Dermis microvascular lymphatic vessel endothelial cell (primary cell): ENCODE measurements around the gene TOR2A. TPM values are rescaled to one million over a fixed set of nuclear protein-coding genes. Genes with fewer than 3 reads are reported as not detected.
"Not testable (repeated sequence)": the region's sequence is repeated elsewhere in the genome, so short reads cannot be mapped to it uniquely, and the experiment has no call there.

Experiments used
- DNase-seq, 2 donors: peaks; one replicate each; pipeline versions ENCODE4 v3.0.0 to v3.0.0-alpha.2; 2010; ENCODE audit warnings: low read depth in 2 of 2
- total RNA-seq: library from RNA; depleted of rRNA; stranded (reverse); fragments of >200 nt; gene quantifications from 2 replicates; pipeline ENCODE4 v1.2.1, GENCODE V29; 2014

TOR2A gene
- total RNA-seq, 1 donor from 2014 or later = 5.3 TPM

- DNase-seq = no peak
These were observed 34.0 kb upstream of the TOR2A start for GRCh38 chr9:127769101-127769500.

- peak in 1 of 2 donors; percentile 56 for DNase-seq
These were observed 33.6 kb upstream of the TOR2A start for GRCh38 chr9:127768698-127769097.

- peak; percentile 70 to 92 for DNase-seq
These were observed 32.8 kb upstream of the TOR2A start for GRCh38 chr9:127767909-127768331.

GRCh38 chr9:127767410-127767809 lies 32.3 kb upstream of the TOR2A start:
- peak in 1 of 2 donors; percentile 42 for DNase-seq

GRCh38 chr9:127765418-127765817 lies 30.3 kb upstream of the TOR2A start:
- no peak for DNase-seq

GRCh38 chr9:127763918-127764384 lies 28.9 kb upstream of the TOR2A start:
- DNase-seq = peak; percentile 77 to 89

- peak in 1 of 2 donors; percentile 71 for DNase-seq
These were observed 27.1 kb upstream of the TOR2A start for GRCh38 chr9:127762111-127762676.

GRCh38 chr9:127761491-127761956 lies 26.4 kb upstream of the TOR2A start:
- no peak for DNase-seq

- no peak for DNase-seq
These were observed 26.0 kb upstream of the TOR2A start for GRCh38 chr9:127761061-127761460.

- no peak for DNase-seq
These were observed 23.7 kb upstream of the TOR2A start for GRCh38 chr9:127758843-127759242.

- DNase-seq = not testable (repeated sequence)
These were observed 21.7 kb upstream of the TOR2A start for GRCh38 chr9:127756776-127757175.

GRCh38 chr9:127756233-127756632 lies 21.1 kb upstream of the TOR2A start:
- no peak for DNase-seq

GRCh38 chr9:127755061-127756060 lies 20.3 kb upstream of the TOR2A start:
- DNase-seq = peak in 1 of 2 donors; percentile 39

GRCh38 chr9:127754099-127755060 lies 19.3 kb upstream of the TOR2A start:
- DNase-seq = no peak

GRCh38 chr9:127753622-127754021 lies 18.5 kb upstream of the TOR2A start:
- no peak for DNase-seq

GRCh38 chr9:127753148-127753547 lies 18.1 kb upstream of the TOR2A start:
- DNase-seq = no peak

GRCh38 chr9:127751269-127752054 lies 16.4 kb upstream of the TOR2A start:
- DNase-seq = peak in 1 of 2 donors; percentile 32

- no peak for DNase-seq
These were observed 14.1 kb upstream of the TOR2A start for GRCh38 chr9:127749090-127749787.

- DNase-seq = no peak
These were observed 12.0 kb upstream of the TOR2A start for GRCh38 chr9:127746959-127747569.
